Lung (tissue), 12 donors: ENCODE data around the gene RABEPK. TPM values are rescaled to one million over a fixed set of nuclear protein-coding genes. Genes with fewer than 3 reads are reported as not detected.
A peak's percentile ranks its signal among the peaks of the same experiment; 100 is the strongest.

Source experiments
- ATAC-seq: fragments of 200-7000 bp; cut with Tn5 transposase; one replicate; pipeline ENCODE4 v1.9.1; 2020; ENCODE audit warnings: moderate number of reproducible peaks; ENCODE audit not compliant: insufficient read depth, low FRiP score
- DNase-seq, 3 donors: peaks; one replicate each; pipeline ENCODE4 v3.0.0-alpha.2; 2013 to 2017
- H3K27ac ChIP-seq, 2 donors: one replicate each; pipeline ENCODE4 v1.5.1; 2013; ENCODE audit warnings: mild to moderate bottlenecking in 2 of 2, moderate library complexity in 2 of 2, control low read depth in 1 of 2, inconsistent platforms in 1 of 2, low read depth in 1 of 2, low read length in 1 of 2
- H3K27me3 ChIP-seq, 3 donors: one replicate each; pipeline ENCODE4 v1.5.1; 2013; ENCODE audit warnings: low read length in 2 of 3; ENCODE audit not compliant: control insufficient read depth in 3 of 3, insufficient read depth in 3 of 3
- H3K36me3 ChIP-seq, 4 donors: one replicate each; pipeline ENCODE4 v1.5.1; 2013; ENCODE audit warnings: low read length in 4 of 4, mild to moderate bottlenecking in 1 of 4, moderate library complexity in 1 of 4; ENCODE audit not compliant: control insufficient read depth in 4 of 4, insufficient read depth in 4 of 4
- H3K4me1 ChIP-seq, 5 donors: one replicate each; pipeline ENCODE4 v1.5.1; 2013; ENCODE audit warnings: low read length in 5 of 5, mild to moderate bottlenecking in 2 of 5, moderate library complexity in 1 of 5; ENCODE audit not compliant: control insufficient read depth in 5 of 5, insufficient read depth in 5 of 5
- H3K4me3 ChIP-seq: one replicate; pipeline ENCODE4 v1.5.1; 2013; ENCODE audit warnings: mild to moderate bottlenecking, control low read depth, moderate library complexity
- H3K9ac ChIP-seq, 2 donors: one replicate each; pipeline ENCODE4 v1.5.1; 2013; ENCODE audit warnings: low read length in 2 of 2, control low read depth in 1 of 2; ENCODE audit not compliant: insufficient read depth in 1 of 2
- H3K9me3 ChIP-seq, 4 donors: one replicate each; pipeline ENCODE4 v1.5.1; 2013; ENCODE audit warnings: low read length in 3 of 4, mild to moderate bottlenecking in 1 of 4, moderate library complexity in 1 of 4; ENCODE audit not compliant: control insufficient read depth in 4 of 4, insufficient read depth in 3 of 4
- WGBS, 2 donors: extraction: QIAGEN DNeasy Blood & Tissue Kit; methylation state at CpG; one replicate each; pipeline ENCODE4 v1.1.7; 2013; 5-methylcytosine and 5-hydroxymethylcytosine counted together
- polyA plus RNA-seq, 2 donors: library from polyadenylated mRNA; stranded (reverse); fragments of 200-250 nt; gene quantifications; one replicate each; pipeline ENCODE4 v1.2.1, GENCODE V29; 2013
- total RNA-seq, 2 donors: library from RNA; depleted of rRNA in 1 of 2; stranded (reverse); fragments of >200 nt in 1 of 2; gene quantifications; one replicate each; pipeline ENCODE4 v1.2.1, GENCODE V29; 2014 to 2021
- TF ChIP-seq, protein P1 (sequence below): IDR thresholded peaks from 2 replicates; pipeline ENCODE4 v1.5.1; 2012; ENCODE audit warnings: mild to moderate bottlenecking; ENCODE audit errors: control extremely low read depth, extremely low read depth
- donor health status: control.
- donor health status: control.
- donor health status: Bipolar disorder and iron deficiency.
- donor health status: healthy.
- donor health status: DM: yes; HTN: yes; CAD: no.

The RABEPK gene
- total and polyA plus RNA-seq, 4 donors = 10.4 to 31.0 (median 17.8) TPM

DNA sequence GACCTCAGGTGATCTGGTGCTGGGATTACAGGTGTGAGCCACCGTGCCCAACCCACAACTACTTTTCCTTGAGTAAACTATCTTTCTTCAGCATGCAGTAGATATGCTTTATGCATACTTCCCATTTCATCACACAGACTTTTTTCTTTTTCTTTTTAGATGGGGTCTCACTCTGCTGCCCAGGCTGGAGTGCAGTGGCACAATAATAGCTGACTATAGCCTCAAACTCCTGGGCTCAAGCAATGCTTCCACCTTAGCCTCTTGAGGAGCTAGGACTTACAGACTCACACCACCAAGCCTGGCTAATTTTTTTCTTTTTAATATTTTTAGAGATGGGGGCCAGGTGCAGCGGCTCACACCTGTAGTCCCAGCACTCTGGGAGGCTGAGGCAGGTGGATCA, 33.6 kb upstream of the RABEPK start:
- Histone ChIP-seq H3K27me3 (no peaks in the 10 kb centered on the region), H3K27ac (no peak overlapping the region), H3K9ac (no peak overlapping the region), H3K4me3 (no peak overlapping the region), H3K36me3 (peaks cover 2 to 8% (median 7%) of the 10 kb centered on the region in 4 donors), H3K4me1 (no peaks in the 10 kb centered on the region), H3K9me3 (no peaks in the 10 kb centered on the region)
- no peak for DNase-seq
- 75 to 83% methylated on average over 2 of the region's 2 CpGs for WGBS, 2 donors
- no peak for ATAC-seq
- TF ChIP-seq, protein P1, sequence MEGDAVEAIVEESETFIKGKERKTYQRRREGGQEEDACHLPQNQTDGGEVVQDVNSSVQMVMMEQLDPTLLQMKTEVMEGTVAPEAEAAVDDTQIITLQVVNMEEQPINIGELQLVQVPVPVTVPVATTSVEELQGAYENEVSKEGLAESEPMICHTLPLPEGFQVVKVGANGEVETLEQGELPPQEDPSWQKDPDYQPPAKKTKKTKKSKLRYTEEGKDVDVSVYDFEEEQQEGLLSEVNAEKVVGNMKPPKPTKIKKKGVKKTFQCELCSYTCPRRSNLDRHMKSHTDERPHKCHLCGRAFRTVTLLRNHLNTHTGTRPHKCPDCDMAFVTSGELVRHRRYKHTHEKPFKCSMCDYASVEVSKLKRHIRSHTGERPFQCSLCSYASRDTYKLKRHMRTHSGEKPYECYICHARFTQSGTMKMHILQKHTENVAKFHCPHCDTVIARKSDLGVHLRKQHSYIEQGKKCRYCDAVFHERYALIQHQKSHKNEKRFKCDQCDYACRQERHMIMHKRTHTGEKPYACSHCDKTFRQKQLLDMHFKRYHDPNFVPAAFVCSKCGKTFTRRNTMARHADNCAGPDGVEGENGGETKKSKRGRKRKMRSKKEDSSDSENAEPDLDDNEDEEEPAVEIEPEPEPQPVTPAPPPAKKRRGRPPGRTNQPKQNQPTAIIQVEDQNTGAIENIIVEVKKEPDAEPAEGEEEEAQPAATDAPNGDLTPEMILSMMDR = no peak

DNA sequence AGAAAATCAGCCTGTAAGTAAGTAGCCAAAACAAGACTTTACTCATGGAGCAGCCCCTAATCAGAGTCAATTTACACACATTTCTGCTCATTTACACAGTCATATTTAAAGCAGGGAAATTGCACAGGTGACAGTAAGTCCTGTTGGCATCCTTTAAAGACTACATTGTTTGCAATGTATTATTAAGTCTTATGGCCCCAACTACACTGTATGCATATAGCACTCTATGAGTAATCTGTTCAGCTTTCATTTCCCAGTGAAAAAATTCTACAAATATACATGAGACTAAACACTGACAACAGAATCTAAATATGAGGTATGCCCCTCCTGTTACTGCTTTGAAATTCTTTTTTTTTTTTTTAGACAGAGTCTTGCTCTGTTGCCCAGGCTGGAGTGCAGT, 30.4 kb upstream of the RABEPK start:
- no peak overlapping the region for H3K4me3 ChIP-seq
- ATAC-seq (no peak), DNase-seq (no peak)
- H3K9me3 ChIP-seq = no peaks in the 10 kb centered on the region
- TF ChIP-seq, protein P1 = no peak
- H3K27me3 ChIP-seq = no peaks in the 10 kb centered on the region
- H3K4me1 ChIP-seq = peaks cover 4 to 6% (median 5%) of the 10 kb centered on the region in 5 donors
- no peak overlapping the region for H3K9ac ChIP-seq
- H3K27ac ChIP-seq = no peak overlapping the region
- H3K36me3 ChIP-seq = peaks cover 3 to 9% (median 8%) of the 10 kb centered on the region in 4 donors

DNA sequence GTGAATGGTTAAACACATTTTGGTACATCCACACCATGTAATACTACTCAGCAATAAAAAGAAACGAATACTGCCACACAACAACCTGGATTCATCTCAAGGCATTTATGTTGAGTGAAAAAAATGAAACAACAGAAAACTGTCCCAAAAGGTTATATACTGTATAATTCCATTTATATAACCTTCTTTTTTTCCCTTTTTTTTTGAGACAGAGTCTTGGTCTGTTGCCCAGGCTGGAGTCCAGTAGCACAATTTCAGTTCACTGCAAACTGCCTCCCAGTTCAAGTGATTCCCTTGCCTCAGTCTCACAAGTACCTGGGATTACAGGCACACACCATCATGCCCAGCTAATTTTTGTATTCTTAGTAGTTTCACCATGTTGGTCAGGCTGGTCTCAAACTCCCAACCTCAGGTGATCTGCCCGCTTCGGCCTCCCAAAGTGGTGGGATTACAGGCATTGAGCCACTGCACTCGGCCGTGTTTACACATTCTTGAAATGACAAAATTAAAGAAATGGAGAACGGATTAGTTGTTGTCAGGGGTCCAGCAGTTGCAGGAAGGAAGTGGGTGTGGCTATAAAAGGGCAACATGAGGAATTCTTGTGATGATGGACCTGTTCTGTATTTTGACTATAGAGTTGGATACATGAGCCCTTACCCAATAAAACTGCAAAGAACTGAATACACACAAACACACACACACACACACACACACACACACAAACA, 28.1 kb upstream of the RABEPK start:
- peaks cover 4 to 7% (median 5%) of the 10 kb centered on the region in 5 donors for H3K4me1 ChIP-seq
- DNase-seq (peak in 2 of 3 donors; percentile 43 to 48), ATAC-seq (no peak)
- H3K9ac ChIP-seq = no peak overlapping the region
- H3K27ac ChIP-seq = peak overlapping the region in 1 of 2 donors; percentile 63
- no peaks in the 10 kb centered on the region for H3K27me3 ChIP-seq
- H3K36me3 ChIP-seq = peaks cover 3 to 9% (median 8%) of the 10 kb centered on the region in 4 donors
- 24 to 25% methylated on average over 6 of the region's 6 CpGs for WGBS, 2 donors
- TF ChIP-seq, protein P1 = no peak
- no peaks in the 10 kb centered on the region for H3K9me3 ChIP-seq
- H3K4me3 ChIP-seq = no peak overlapping the region
